Astrocyte (in vitro differentiated cells and primary cell): ENCODE measurements around the gene ACOT11. TPM values are rescaled to one million over a fixed set of nuclear protein-coding genes. Genes with fewer than 3 reads are reported as not detected.

ENCODE experiments used
- total RNA-seq: library from RNA; stranded (reverse); gene quantifications from 2 replicates; pipeline ENCODE4 v1.2.1, GENCODE V29; 2021

ACOT11 gene
- total RNA-seq, 1 donor from 2014 or later, result 1.5 TPM

Other genes with a start within 250 kb of the ACOT11 start
- 89.8 and 98.6 TPM in 2 replicates for gene SSBP3, start 141.8 kb upstream of the ACOT11 start, total RNA-seq
- gene FAM151A, start 75.3 kb downstream of the ACOT11 start, total RNA-seq, result not detected in 2 replicates
- gene MROH7, start 93.6 kb downstream of the ACOT11 start, total RNA-seq, result 0.12 TPM in 1 of 2 replicates, not detected in the other
- gene TTC4, start 167.6 kb downstream of the ACOT11 start, total RNA-seq, result 18.4 and 18.8 TPM in 2 replicates
- gene PARS2, start 216.3 kb downstream of the ACOT11 start, total RNA-seq, result 4.8 and 5.4 TPM in 2 replicates